Muscle layer of colon (tissue), 2 donors: ENCODE data around the gene TPO.
"Not testable (repeated sequence)": the region's sequence is repeated elsewhere in the genome, so short reads cannot be mapped to it uniquely, and the experiment has no call there.

Source experiments
- H3K27ac ChIP-seq: one replicate; pipeline ENCODE4 v1.7.0; 2013; ENCODE audit warnings: low read depth, mild to moderate bottlenecking, low read length, moderate library complexity
- H3K27me3 ChIP-seq, 2 donors: one replicate each; pipeline ENCODE4 v1.7.0; 2013; ENCODE audit warnings: low read length in 2 of 2, mild to moderate bottlenecking in 2 of 2; ENCODE audit not compliant: insufficient read depth in 2 of 2, control insufficient read depth in 1 of 2
- H3K36me3 ChIP-seq: one replicate; pipeline ENCODE4 v1.7.0; 2013; ENCODE audit warnings: mild to moderate bottlenecking, low read length; ENCODE audit not compliant: insufficient read depth
- H3K4me1 ChIP-seq: one replicate; pipeline ENCODE4 v1.7.0; 2013; ENCODE audit warnings: mild to moderate bottlenecking, low read length; ENCODE audit not compliant: insufficient read depth
- H3K4me3 ChIP-seq, 2 donors: one replicate each; pipeline ENCODE4 v1.7.0; 2013; ENCODE audit warnings: low read length in 2 of 2, low read depth in 1 of 2, mild to moderate bottlenecking in 1 of 2, moderate library complexity in 1 of 2
- H3K9ac ChIP-seq: one replicate; pipeline ENCODE4 v1.7.0; 2013; ENCODE audit warnings: low read length
- H3K9me3 ChIP-seq: one replicate; pipeline ENCODE4 v1.7.0; 2013; ENCODE audit warnings: mild to moderate bottlenecking, low read length
- donor health status: abdominal sarcoma.
- donor health status: Adenocarcinoma of cecum.

TPO gene

GRCh38 chr2:1406434-1406833 lies 6.8 kb upstream of the TPO start:
- no peaks in the 10 kb centered on the region for H3K4me1 ChIP-seq
- H3K27ac ChIP-seq = no peak overlapping the region
- H3K9ac ChIP-seq = no peak overlapping the region
- H3K9me3 ChIP-seq = no peaks in the 10 kb centered on the region
- no peaks in the 10 kb centered on the region for H3K27me3 ChIP-seq
- no peaks in the 10 kb centered on the region for H3K36me3 ChIP-seq
- H3K4me3 ChIP-seq = no peak overlapping the region

- Histone ChIP-seq H3K9me3 (no peaks in the 10 kb centered on the region), H3K27ac (no peak overlapping the region), H3K27me3 (no peaks in the 10 kb centered on the region), H3K4me3 (no peak overlapping the region), H3K36me3 (no peaks in the 10 kb centered on the region), H3K9ac (no peak overlapping the region), H3K4me1 (no peaks in the 10 kb centered on the region)
Measured at GRCh38 chr2:1407950-1408675, 5.2 kb upstream of the TPO start.

- no peak overlapping the region for H3K27ac ChIP-seq
- no peaks in the 10 kb centered on the region for H3K9me3 ChIP-seq
- H3K4me1 ChIP-seq = no peaks in the 10 kb centered on the region
- H3K27me3 ChIP-seq = no peaks in the 10 kb centered on the region
- H3K36me3 ChIP-seq = no peaks in the 10 kb centered on the region
- H3K9ac ChIP-seq = no peak overlapping the region
- H3K4me3 ChIP-seq = no peak overlapping the region
Measured at GRCh38 chr2:1414121-1414520, 858 bp downstream of the TPO start.

- not testable (repeated sequence) for H3K4me3 ChIP-seq, H3K9me3 ChIP-seq, H3K4me1 ChIP-seq, H3K27ac ChIP-seq, H3K27me3 ChIP-seq, H3K36me3 ChIP-seq, H3K9ac ChIP-seq
Measured at GRCh38 chr2:1414901-1415300, 1.6 kb downstream of the TPO start.

GRCh38 chr2:1415501-1415900 lies 2.2 kb downstream of the TPO start:
- Histone ChIP-seq H3K27me3 (no peaks in the 10 kb centered on the region), H3K36me3 (no peaks in the 10 kb centered on the region), H3K9ac (no peak overlapping the region), H3K4me1 (no peaks in the 10 kb centered on the region), H3K9me3 (no peaks in the 10 kb centered on the region), H3K4me3 (no peak overlapping the region), H3K27ac (no peak overlapping the region)

GRCh38 chr2:1418566-1418965 lies 5.3 kb downstream of the TPO start:
- Histone ChIP-seq H3K4me3 (no peak overlapping the region), H3K9me3 (no peaks in the 10 kb centered on the region), H3K36me3 (no peaks in the 10 kb centered on the region), H3K4me1 (no peaks in the 10 kb centered on the region), H3K9ac (no peak overlapping the region), H3K27me3 (no peaks in the 10 kb centered on the region), H3K27ac (no peak overlapping the region)

- H3K9ac ChIP-seq = no peak overlapping the region
- no peak overlapping the region for H3K27ac ChIP-seq
- H3K27me3 ChIP-seq = no peaks in the 10 kb centered on the region
- no peaks in the 10 kb centered on the region for H3K9me3 ChIP-seq
- no peaks in the 10 kb centered on the region for H3K4me1 ChIP-seq
- H3K4me3 ChIP-seq = no peak overlapping the region
- H3K36me3 ChIP-seq = no peaks in the 10 kb centered on the region
Measured at GRCh38 chr2:1420746-1421480, 7.7 kb downstream of the TPO start.

- H3K9ac ChIP-seq = no peak overlapping the region
- no peak overlapping the region for H3K4me3 ChIP-seq
- H3K9me3 ChIP-seq = no peaks in the 10 kb centered on the region
- H3K27me3 ChIP-seq = no peaks in the 10 kb centered on the region
- no peaks in the 10 kb centered on the region for H3K4me1 ChIP-seq
- no peak overlapping the region for H3K27ac ChIP-seq
- H3K36me3 ChIP-seq = no peaks in the 10 kb centered on the region
Measured at GRCh38 chr2:1421731-1422130, 8.5 kb downstream of the TPO start.

- Histone ChIP-seq H3K36me3 (no peaks in the 10 kb centered on the region), H3K27me3 (no peaks in the 10 kb centered on the region), H3K4me3 (no peak overlapping the region), H3K9me3 (no peaks in the 10 kb centered on the region), H3K4me1 (no peaks in the 10 kb centered on the region), H3K9ac (no peak overlapping the region), H3K27ac (no peak overlapping the region)
Measured at GRCh38 chr2:1422131-1422530, 8.9 kb downstream of the TPO start.

GRCh38 chr2:1422716-1423285 lies 9.5 kb downstream of the TPO start:
- Histone ChIP-seq H3K36me3 (no peaks in the 10 kb centered on the region), H3K9ac (no peak overlapping the region), H3K4me3 (no peak overlapping the region), H3K9me3 (no peaks in the 10 kb centered on the region), H3K4me1 (no peaks in the 10 kb centered on the region), H3K27me3 (no peaks in the 10 kb centered on the region), H3K27ac (no peak overlapping the region)

- no peaks in the 10 kb centered on the region for H3K9me3 ChIP-seq
- no peak overlapping the region for H3K4me3 ChIP-seq
- H3K36me3 ChIP-seq = no peaks in the 10 kb centered on the region
- no peaks in the 10 kb centered on the region for H3K27me3 ChIP-seq
- H3K9ac ChIP-seq = no peak overlapping the region
- H3K27ac ChIP-seq = no peak overlapping the region
- H3K4me1 ChIP-seq = no peaks in the 10 kb centered on the region
Measured at GRCh38 chr2:1427086-1427485, 13.8 kb downstream of the TPO start.
